Stimulated activated CD4-positive, alpha-beta T cell treated with anti-CD3 and anti-CD28 coated beads, TNF-alpha, amount 100 ng/mL, for 1 hour (primary cell): ENCODE results near the gene PLEKHA7.

Experiments used
- DNase-seq, 3 donors: peaks; one replicate each; pipeline ENCODE4 v3.0.0-alpha.2; 2020; ENCODE audit warnings: low read depth in 3 of 3, low spot score in 1 of 3

The PLEKHA7 gene

GRCh38 chr11:16749092-16749491 lies 265.1 kb downstream of the PLEKHA7 start:
- DNase-seq = no peak

- DNase-seq = no peak
These were observed 268.1 kb downstream of the PLEKHA7 start for GRCh38 chr11:16745950-16746605.

DNA sequence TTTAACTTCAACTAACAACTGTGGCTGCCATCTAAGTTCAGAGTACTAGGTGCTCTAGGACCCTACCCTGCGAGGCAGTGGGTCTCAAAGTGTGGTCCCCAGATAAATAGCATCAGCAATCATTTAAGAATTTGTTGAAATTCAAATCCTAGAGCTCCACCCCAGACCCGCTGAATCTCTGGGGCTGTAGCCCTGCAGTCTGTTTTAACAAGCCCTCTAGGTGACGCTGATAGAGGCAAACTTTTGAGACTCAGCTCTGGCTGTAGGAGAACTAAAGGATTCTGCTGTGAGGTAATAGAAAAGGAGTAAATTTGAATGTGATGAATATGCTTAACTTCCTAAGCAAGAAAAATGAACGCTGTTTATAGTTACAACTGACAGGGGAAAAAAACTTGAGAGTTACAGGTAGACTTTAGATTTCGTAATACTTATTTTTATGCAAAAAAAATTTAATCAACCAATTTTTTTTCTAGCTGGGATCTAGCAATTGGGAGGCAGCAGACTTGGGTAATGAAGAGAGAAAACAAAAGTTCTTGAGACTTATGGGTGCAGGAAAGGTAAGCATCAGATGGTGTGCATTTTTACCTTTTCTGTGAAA lies 270.0 kb downstream of the PLEKHA7 start:
- DNase-seq = no peak

DNA sequence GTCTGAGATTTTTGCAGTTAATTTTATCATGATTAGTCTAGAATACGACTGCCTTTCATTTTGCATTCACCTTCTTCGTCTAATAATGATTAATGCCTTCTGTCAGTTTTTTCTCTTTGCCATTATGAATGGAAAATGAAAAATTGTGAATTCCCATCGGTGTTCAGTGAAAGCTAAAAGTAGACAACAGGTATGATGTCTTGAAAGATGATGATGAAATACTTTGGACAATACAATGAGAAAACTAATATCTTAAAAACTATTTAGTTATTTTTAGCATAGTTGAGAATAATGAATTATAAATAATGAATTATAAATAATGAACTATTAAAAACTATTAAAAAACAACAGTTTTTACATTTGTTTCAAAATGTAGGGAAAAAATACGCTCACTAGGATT lies 270.7 kb downstream of the PLEKHA7 start:
- no peak for DNase-seq

DNA sequence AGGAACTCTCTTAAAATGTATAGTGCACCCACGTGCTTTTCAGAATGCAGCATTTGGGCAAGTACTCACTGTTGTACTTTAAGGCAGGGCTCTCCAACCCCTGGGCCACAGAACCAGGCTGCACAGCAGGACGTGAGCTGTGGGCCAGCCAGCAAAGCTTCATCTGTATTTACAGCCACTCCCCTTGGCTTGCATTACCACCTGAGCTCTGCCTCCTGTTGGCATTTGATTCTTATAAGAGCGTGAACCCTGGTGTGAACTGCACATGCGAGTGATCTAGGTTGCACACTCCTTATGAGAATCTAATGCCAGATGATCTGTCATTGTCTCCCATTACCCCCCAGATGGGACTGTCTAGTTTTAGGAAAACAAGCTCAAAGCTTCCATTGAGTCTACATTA lies 272.7 kb downstream of the PLEKHA7 start:
- DNase-seq = no peak

DNA sequence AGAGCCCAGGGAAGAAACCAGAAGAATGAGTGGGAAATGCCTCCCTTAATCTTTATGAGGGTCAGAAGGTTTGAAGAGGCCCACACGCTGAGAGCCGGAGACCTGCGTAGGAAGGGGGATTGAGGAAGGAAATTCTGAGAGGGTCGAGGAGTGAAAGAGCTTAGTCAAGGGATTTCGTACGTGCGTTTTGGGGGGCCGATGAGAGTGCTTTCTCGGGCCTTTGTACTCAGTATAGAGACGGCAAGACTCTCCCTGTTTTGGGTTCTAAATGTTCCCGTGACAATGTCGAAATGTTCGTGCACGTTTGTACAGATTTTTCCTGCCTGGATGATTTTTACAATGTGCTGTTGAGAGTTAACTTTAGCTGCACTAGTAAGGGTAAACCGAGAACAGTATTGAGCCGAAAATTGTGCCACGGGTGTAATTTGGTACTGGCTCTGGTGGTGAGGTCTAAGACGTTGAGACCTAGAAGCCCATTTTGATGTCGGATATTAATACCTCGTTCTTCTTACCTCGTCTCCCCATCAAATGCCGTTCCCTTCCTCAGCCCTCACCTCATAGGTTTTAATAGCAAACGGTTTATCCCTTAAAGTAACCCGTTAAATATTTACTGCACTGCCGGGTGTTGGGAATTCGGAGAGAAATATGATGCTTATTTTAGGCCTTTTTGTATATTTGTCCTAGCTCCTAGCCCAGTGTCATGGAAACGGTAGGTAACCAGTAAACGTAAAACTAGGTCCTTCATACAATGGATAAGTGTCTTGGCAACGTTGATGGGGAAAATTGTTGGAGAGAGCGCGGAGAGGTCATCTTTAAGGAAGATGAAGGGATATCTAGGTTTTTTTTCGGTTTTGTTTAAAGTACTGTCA lies 275.0 kb downstream of the PLEKHA7 start:
- no peak for DNase-seq

DNA sequence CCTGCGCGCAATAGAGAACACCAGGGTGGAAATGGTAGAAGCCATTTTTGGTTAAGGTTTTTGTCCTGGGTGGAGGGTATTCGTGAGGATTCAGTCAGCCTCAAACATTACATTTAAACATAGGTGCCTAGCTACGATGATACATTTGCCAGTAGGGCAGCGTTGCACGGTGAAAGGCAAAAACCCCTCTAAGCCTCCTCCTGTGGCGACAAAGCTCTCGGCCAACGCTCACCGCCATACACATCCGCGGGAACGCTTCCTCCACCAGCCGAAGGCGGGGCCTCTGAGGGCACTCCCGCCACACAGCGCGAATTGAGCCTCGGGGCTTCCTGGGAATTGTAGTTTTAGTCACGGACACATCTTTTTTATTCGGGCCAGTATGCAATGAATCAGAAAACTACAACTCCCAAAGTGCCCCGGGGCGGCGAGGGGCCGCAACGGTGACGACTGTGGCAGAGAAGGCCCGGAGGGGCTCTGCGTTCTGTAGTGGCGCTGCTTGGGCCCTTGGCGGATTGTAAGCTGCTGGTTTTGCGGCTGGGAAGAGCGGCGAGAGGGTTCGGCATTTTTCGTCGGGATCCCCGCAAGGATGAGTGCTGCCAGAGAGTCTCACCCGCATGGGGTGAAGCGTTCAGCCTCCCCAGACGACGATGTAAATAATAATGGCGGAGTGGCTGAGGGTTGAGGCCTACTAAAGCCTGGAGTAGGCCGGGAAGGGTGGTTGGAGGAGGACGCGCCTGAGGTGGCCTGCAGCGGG lies 275.8 kb downstream of the PLEKHA7 start, which contains the start of gene C11orf58:
Gene C11orf58 (plus strand): TSS at position 455 of the 754 bp plus-strand sequence. CDS start 132 bp downstream, at position 587.
- peak; percentile 81 to 84 (median 82) for DNase-seq

DNA sequence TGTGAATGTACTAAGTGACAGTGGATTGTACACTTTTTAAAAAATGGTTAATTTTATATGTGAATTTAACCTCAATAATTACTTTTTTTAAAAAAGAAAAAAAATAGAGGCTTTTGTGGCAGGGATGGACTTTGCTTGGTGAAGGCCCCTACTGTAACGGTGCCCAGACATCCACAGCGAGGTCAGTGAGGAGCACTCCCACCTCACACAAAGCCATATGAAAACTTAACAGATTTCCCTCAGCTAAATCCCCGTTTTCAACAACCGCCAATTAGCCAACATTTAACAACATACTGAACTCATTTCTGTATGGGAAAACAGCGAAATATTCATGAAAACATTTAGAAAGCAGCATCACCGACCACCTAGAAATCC lies 276.4 kb downstream of the PLEKHA7 start:
- no peak for DNase-seq
